Measurements from ENCODE around the gene DYNC1LI1. TPM values are rescaled to one million over a fixed set of nuclear protein-coding genes. Genes with fewer than 3 reads are reported as not detected.

The DYNC1LI1 gene
- total and polyA plus RNA-seq, 8 donors = 32.6 to 44.2 (median 39.6) TPM

DNA sequence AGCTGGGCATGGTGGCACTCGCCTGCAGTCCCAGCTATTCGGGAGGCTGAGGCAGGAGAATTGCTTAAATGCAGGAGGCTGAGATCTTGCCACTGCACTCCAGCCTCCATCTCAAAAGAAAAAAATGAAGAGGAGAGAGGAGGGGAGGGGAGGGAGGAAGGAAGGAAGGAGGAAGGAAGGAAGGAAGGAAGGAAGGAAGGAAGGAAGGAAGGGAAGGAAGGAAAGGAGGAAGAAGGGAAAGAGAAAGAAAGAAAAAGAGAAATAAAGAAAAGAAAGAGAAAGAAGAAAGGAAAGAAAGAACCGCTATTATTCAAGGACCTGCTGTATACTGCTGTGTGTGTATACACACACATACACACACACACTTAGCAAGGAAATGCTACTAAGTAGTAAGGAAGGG, 35.6 kb upstream of the DYNC1LI1 start:
- Histone ChIP-seq H3K4me1 (no peaks in the 10 kb centered on the region), H3K36me3 (no peaks in the 10 kb centered on the region), H3K4me3 (no peak overlapping the region), H3K27me3 (no peaks in the 10 kb centered on the region), H3K9me3 (no peaks in the 10 kb centered on the region), H3K27ac (no peak overlapping the region)
- TF ChIP-seq, protein P1, sequence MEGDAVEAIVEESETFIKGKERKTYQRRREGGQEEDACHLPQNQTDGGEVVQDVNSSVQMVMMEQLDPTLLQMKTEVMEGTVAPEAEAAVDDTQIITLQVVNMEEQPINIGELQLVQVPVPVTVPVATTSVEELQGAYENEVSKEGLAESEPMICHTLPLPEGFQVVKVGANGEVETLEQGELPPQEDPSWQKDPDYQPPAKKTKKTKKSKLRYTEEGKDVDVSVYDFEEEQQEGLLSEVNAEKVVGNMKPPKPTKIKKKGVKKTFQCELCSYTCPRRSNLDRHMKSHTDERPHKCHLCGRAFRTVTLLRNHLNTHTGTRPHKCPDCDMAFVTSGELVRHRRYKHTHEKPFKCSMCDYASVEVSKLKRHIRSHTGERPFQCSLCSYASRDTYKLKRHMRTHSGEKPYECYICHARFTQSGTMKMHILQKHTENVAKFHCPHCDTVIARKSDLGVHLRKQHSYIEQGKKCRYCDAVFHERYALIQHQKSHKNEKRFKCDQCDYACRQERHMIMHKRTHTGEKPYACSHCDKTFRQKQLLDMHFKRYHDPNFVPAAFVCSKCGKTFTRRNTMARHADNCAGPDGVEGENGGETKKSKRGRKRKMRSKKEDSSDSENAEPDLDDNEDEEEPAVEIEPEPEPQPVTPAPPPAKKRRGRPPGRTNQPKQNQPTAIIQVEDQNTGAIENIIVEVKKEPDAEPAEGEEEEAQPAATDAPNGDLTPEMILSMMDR (IDR thresholded peaks at IDR 0.05) = no peak
- ATAC-seq (no peak), DNase-seq (no peak)
- intact Hi-C loops (cut with DNase I) = no loop called here

DNA sequence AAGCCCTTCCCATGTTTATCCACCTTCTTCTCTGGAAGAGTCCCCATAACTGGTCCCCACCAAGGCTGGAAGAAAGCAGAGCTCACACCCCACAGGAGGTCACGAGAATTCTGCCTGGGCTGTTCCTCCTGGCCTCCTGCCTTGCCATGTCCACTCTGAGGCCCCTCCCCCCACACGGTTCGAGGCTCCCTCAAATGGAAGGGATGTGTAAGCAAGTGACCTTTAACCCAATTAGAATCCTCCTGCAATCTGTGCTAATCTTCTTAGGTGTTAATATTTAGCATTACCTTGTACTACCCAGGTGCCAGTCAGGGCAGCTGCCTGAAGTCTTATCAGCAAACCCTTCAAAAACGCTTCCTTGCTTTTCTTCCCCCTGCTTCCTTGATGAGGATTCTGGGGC, 32.4 kb upstream of the DYNC1LI1 start:
- H3K27ac ChIP-seq = no peak overlapping the region
- no peaks in the 10 kb centered on the region for H3K27me3 ChIP-seq
- TF ChIP-seq, protein P1 (IDR thresholded peaks at IDR 0.05) = no peak
- H3K9me3 ChIP-seq = no peaks in the 10 kb centered on the region
- no peaks in the 10 kb centered on the region for H3K4me1 ChIP-seq
- DNase-seq (no peak), ATAC-seq (no peak)
- intact Hi-C loops (cut with DNase I) = no loop called here
- no peaks in the 10 kb centered on the region for H3K36me3 ChIP-seq
- H3K4me3 ChIP-seq = no peak overlapping the region

DNA sequence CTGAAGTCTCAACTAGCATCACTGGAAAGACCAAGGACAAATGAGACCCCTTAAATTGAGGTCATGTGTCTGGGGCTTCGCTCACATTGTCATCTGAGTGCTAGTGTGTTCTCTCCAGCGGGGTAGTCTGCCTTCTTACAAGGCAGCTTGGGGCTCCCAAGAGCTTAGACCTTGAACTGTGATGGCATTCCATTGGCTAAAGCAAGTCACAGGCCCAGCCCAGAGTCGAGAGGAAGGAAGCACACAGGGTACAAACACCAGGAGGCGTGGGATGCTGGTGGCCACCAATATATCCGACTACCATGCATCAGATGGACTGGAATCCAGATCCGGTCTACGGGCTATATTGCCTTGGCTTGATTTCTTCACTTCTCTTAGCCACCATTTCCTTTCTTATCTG, 31.5 kb upstream of the DYNC1LI1 start:
- no peaks in the 10 kb centered on the region for H3K9me3 ChIP-seq
- no peak for ATAC-seq
- DNase-seq = no peak
- intact Hi-C loops (cut with DNase I) = no loop called here
- no peaks in the 10 kb centered on the region for H3K36me3 ChIP-seq
- TF ChIP-seq, protein P1 (IDR thresholded peaks at IDR 0.05) = no peak
- H3K27ac ChIP-seq = no peak overlapping the region
- no peaks in the 10 kb centered on the region for H3K27me3 ChIP-seq
- no peaks in the 10 kb centered on the region for H3K4me1 ChIP-seq
- no peak overlapping the region for H3K4me3 ChIP-seq

DNA sequence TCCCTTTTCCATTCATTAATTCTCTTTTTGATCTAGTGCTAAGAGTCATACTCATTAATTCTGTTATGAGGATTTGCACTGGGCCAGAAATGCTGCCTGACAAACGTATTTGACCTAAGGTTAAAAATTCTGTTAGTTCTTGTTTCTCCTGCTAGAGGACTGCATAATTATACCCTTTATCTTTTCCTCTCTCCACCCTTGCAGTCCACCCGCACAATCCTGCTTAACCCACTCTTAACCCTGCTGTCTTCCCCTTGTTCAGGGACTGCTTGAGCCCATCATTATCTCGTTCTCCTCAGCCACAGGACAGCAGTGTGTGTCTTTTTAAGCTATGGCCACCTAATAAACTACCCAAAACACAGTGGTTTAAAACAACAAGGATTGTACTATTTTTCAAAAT, 31.1 kb upstream of the DYNC1LI1 start:
- no peak overlapping the region for H3K4me3 ChIP-seq
- no peak overlapping the region for H3K27ac ChIP-seq
- TF ChIP-seq, protein P1 (IDR thresholded peaks at IDR 0.05) = no peak
- H3K4me1 ChIP-seq = no peaks in the 10 kb centered on the region
- no peak for ATAC-seq
- no peaks in the 10 kb centered on the region for H3K27me3 ChIP-seq
- no peaks in the 10 kb centered on the region for H3K36me3 ChIP-seq
- intact Hi-C loops (cut with DNase I) = no loop called here
- no peaks in the 10 kb centered on the region for H3K9me3 ChIP-seq
- no peak for DNase-seq

DNA sequence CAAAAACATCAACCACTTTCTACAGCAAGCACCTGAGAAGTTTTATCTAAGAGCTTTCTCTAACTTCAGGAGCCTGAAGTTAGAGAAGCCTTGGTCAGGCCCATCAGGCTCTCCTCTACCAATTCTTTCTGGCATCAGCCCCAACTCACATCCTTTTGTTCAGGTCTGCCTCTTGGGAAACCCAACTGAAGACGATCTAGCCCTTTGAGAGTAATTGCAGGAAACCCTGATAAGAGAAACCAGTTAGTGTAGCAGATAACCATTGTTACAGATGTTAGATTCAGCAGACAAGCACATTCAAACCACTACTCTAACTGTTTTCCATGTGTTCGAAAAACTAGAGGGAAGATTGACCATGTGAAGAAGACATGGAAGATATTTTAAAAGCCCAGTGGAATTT, 27.0 kb upstream of the DYNC1LI1 start:
- TF ChIP-seq, protein P1 (IDR thresholded peaks at IDR 0.05) = no peak
- DNase-seq (no peak), ATAC-seq (no peak)
- Histone ChIP-seq H3K9me3 (no peaks in the 10 kb centered on the region), H3K36me3 (no peaks in the 10 kb centered on the region), H3K4me3 (no peak overlapping the region), H3K4me1 (no peaks in the 10 kb centered on the region), H3K27me3 (no peaks in the 10 kb centered on the region), H3K27ac (no peak overlapping the region)
- intact Hi-C loops (cut with DNase I) = no loop called here

Data from left lung (tissue), 10 donors.